HCT116 (cell line): ENCODE results near the gene ANXA6. TPM values are rescaled to one million over a fixed set of nuclear protein-coding genes. Genes with fewer than 3 reads are reported as not detected.

Source experiments
- ATAC-seq: fragments of 200-7000 bp; cut with Tn5 transposase; 2 replicates; pipeline ENCODE4 v1.9.1; 2020; ENCODE audit warnings: mild to moderate bottlenecking, moderate library complexity
- BruUV-seq: library from RNA; stranded (reverse); fragments of 400-500 nt; replicated peaks from 2 replicates; lab custom pipeline; 2021; lab: Mats Ljungman, UMichigan
- CTCF ChIA-PET: fragments of 300-600 bp; sonication (Branson Sonifier 250); formaldehyde crosslinking; loops from one replicate; lab custom pipeline; 2021; ENCODE audit warnings: antibody characterized with exemption; lab: Charles Lee
- POLR2A ChIA-PET: fragments of 300-600, 350-600 bp; sonication (Branson Sonifier 250); formaldehyde crosslinking; loops from one replicate; lab custom pipeline; 2021; ENCODE audit warnings: antibody characterized with exemption; lab: Charles Lee
- RAD21 ChIA-PET, 2 experiments: fragments of 300-600 bp; sonication (Branson Sonifier 250); formaldehyde crosslinking; loops; one replicate each; lab custom pipeline; 2023; ENCODE audit warnings: low total read pairs in 2 of 2; ENCODE audit not compliant: uncharacterized antibody in 2 of 2, unreplicated experiment in 2 of 2, low non-redundant PET in 1 of 2; lab: Charles Lee
- DNase-seq: peaks from one replicate; pipeline ENCODE4 v3.0.0-alpha.2; 2010; ENCODE audit warnings: low read depth, low spot score
- H2AFZ ChIP-seq: fragments of 200-600 bp; shearing (Covaris generic), sonication (generic); 2 replicates; pipeline ENCODE4 v1.6.1; 2017; ENCODE audit warnings: low read depth, mixed run types, mixed read lengths, antibody characterized with exemption, low read length; ENCODE audit not compliant: poor library complexity, severe bottlenecking
- H3K27ac ChIP-seq: 2 replicates; pipeline ENCODE4 v1.5.1; 2012; ENCODE audit warnings: low read depth, low read length
- H3K27me3 ChIP-seq: fragments of 200-600 bp; sonication (generic); 2 replicates; pipeline ENCODE4 v1.6.1; 2016; ENCODE audit warnings: mixed run types, low read length, mixed read lengths; ENCODE audit not compliant: insufficient read depth
- H3K36me3 ChIP-seq, 2 experiments: fragments of 200-500 bp in 1 of 2; fragments of 200-600 bp in 1 of 2; sonication (Bioruptor generic) in 1 of 2; sonication (generic) in 1 of 2; 2 replicates each; pipeline versions ENCODE4 v1.5.1 to v1.6.1; 2014 to 2016; ENCODE audit warnings: low read length in 2 of 2, inconsistent platforms in 1 of 2, mixed read lengths in 1 of 2, mixed run types in 1 of 2; ENCODE audit not compliant: insufficient read depth in 2 of 2, control insufficient read depth in 1 of 2
- H3K4me1 ChIP-seq, 2 experiments: fragments of 200-600 bp in 1 of 2; sonication (generic) in 1 of 2; 2 replicates each; pipeline versions ENCODE4 v1.5.1 to v1.6.1; 2012 to 2017; ENCODE audit warnings: low read length in 2 of 2, inconsistent platforms in 1 of 2, mild to moderate bottlenecking in 1 of 2, mixed read lengths in 1 of 2, mixed run types in 1 of 2, moderate library complexity in 1 of 2; ENCODE audit not compliant: insufficient read depth in 2 of 2, control insufficient read depth in 1 of 2
- H3K4me2 ChIP-seq: fragments of 200-600 bp; sonication (generic); 2 replicates; pipeline ENCODE4 v1.6.1; 2017; ENCODE audit warnings: mixed run types, low read length, mixed read lengths
- H3K4me3 ChIP-seq, 2 experiments: fragments of 200-600 bp in 1 of 2; sonication (generic) in 1 of 2; replicated peaks in 1 of 2; 2 replicates each; pipeline ENCODE4 v1.5.1; 2011 to 2016; ENCODE audit warnings: low read length in 2 of 2, control low read depth in 1 of 2, low read depth in 1 of 2, mild to moderate bottlenecking in 1 of 2, mixed read lengths in 1 of 2, mixed run types in 1 of 2
- H3K79me2 ChIP-seq: fragments of 200-600 bp; sonication (generic); 2 replicates; pipeline ENCODE4 v1.6.1; 2017; ENCODE audit warnings: mild to moderate bottlenecking, mixed run types, low read length, moderate library complexity, mixed read lengths; ENCODE audit not compliant: insufficient read depth
- H3K9ac ChIP-seq: fragments of 200-600 bp; sonication (generic); 2 replicates; pipeline ENCODE4 v1.6.1; 2016; ENCODE audit warnings: low read length, mixed read lengths
- H3K9me2 ChIP-seq: fragments of 200-600 bp; sonication (generic), shearing (Covaris generic); 2 replicates; pipeline ENCODE4 v1.6.1; 2017; ENCODE audit warnings: mixed run types, mild to moderate bottlenecking, moderate library complexity; ENCODE audit not compliant: insufficient read depth
- H3K9me3 ChIP-seq, 2 experiments: fragments of 200-500 bp in 1 of 2; fragments of 200-600 bp in 1 of 2; sonication (Bioruptor generic) in 1 of 2; sonication (generic) in 1 of 2; 2 replicates each; pipeline ENCODE4 v1.6.1; 2014 to 2017; ENCODE audit warnings: low read length in 2 of 2, mixed read lengths in 2 of 2, inconsistent platforms in 1 of 2, low read depth in 1 of 2, mild to moderate bottlenecking in 1 of 2, mixed run types in 1 of 2, moderate library complexity in 1 of 2; ENCODE audit not compliant: control insufficient read depth in 1 of 2, insufficient read depth in 1 of 2
- H4K20me1 ChIP-seq: fragments of 200-600 bp; sonication (generic), shearing (Covaris generic); 2 replicates; pipeline ENCODE4 v1.6.1; 2017; ENCODE audit warnings: mixed run types, mild to moderate bottlenecking, moderate library complexity; ENCODE audit not compliant: insufficient read depth
- CBX3 ChIP-seq: IDR thresholded peaks from 2 replicates; pipeline ENCODE4 v1.6.1; 2012; ENCODE audit warnings: low read depth
- EGR1 ChIP-seq: IDR thresholded peaks from 2 replicates; pipeline ENCODE4 v1.6.1; 2012; ENCODE audit warnings: low read depth
- ELF1 ChIP-seq: IDR thresholded peaks from 2 replicates; pipeline ENCODE4 v1.6.1; 2012; ENCODE audit warnings: low read depth, borderline replicate concordance
- EZH2 ChIP-seq: fragments of 200-600 bp; sonication (generic); IDR thresholded peaks from 2 replicates; pipeline ENCODE4 v1.6.1; 2017; ENCODE audit warnings: antibody characterized with exemption, mixed run types
- EZH2phosphoT487 ChIP-seq: fragments of 200-600 bp; IDR thresholded peaks from 2 replicates; pipeline ENCODE4 v1.6.1; 2018; ENCODE audit warnings: antibody characterized with exemption, borderline replicate concordance
- POLR2A ChIP-seq: IDR thresholded peaks from 2 replicates; pipeline ENCODE4 v1.7.0; 2011; ENCODE audit warnings: borderline replicate concordance; ENCODE audit not compliant: insufficient read depth, insufficient read length; ENCODE audit errors: extremely low read depth
- POLR2AphosphoS5 ChIP-seq: IDR thresholded peaks from 2 replicates; pipeline ENCODE4 v1.6.1; 2011; ENCODE audit warnings: mild to moderate bottlenecking, low read depth, low read length, moderate library complexity
- SIN3A ChIP-seq: IDR thresholded peaks from 2 replicates; pipeline ENCODE4 v1.6.1; 2012; ENCODE audit warnings: low read depth
- SRF ChIP-seq: IDR thresholded peaks from 2 replicates; pipeline ENCODE4 v1.6.1; 2012; ENCODE audit warnings: low read depth
- TCF7L2 ChIP-seq: IDR thresholded peaks from 2 replicates; pipeline ENCODE4 v1.7.0; 2011; ENCODE audit warnings: borderline replicate concordance, inconsistent platforms; ENCODE audit not compliant: insufficient read depth, insufficient read length; ENCODE audit errors: extremely low read depth
- YY1 ChIP-seq: IDR thresholded peaks from 2 replicates; pipeline ENCODE4 v1.6.1; 2011; ENCODE audit warnings: low read length, low read depth, moderate library complexity, mild to moderate bottlenecking; ENCODE audit not compliant: insufficient replicate concordance; ENCODE audit errors: extremely low read depth
- intact Hi-C: fragments of 100-400 bp; cut with micrococcal nuclease; formaldehyde crosslinking; loops from 2 replicates; pipeline ENCODE4 v1.10.0; 2022
- total RNA-seq: library from RNA; stranded (reverse); gene quantifications from one replicate; pipeline ENCODE4 v1.2.1, GENCODE V29; 2021; ENCODE audit not compliant: unreplicated experiment
- TF ChIP-seq, protein P1 (sequence below): IDR thresholded peaks from 2 replicates; pipeline ENCODE4 v1.6.1; 2011; ENCODE audit warnings: mild to moderate bottlenecking, low read length, moderate library complexity; ENCODE audit not compliant: insufficient replicate concordance; ENCODE audit errors: extremely low read depth
- TF ChIP-seq, protein P2 (sequence below): IDR thresholded peaks from 2 replicates; pipeline ENCODE4 v1.6.1; 2012; ENCODE audit warnings: low read depth
- TF ChIP-seq, protein P3 (sequence below): IDR thresholded peaks from 2 replicates; pipeline ENCODE4 v1.6.1; 2012
- TF ChIP-seq, protein P4 (sequence below): IDR thresholded peaks from 2 replicates; pipeline ENCODE4 v1.6.1; 2012
- TF ChIP-seq, protein P5 (sequence below), 3 experiments: fragments of 200-600 bp in 1 of 3; sonication (generic) in 1 of 3; IDR thresholded peaks in 2 of 3; conservative IDR thresholded peaks in 1 of 3; 2 replicates each; pipeline ENCODE4 v1.5.1; 2012 to 2017; ENCODE audit warnings: low read depth in 2 of 3, low read length in 2 of 3, antibody characterized with exemption in 1 of 3, borderline replicate concordance in 1 of 3, control low read depth in 1 of 3, mild to moderate bottlenecking in 1 of 3, mixed read lengths in 1 of 3, mixed run types in 1 of 3, moderate library complexity in 1 of 3; ENCODE audit not compliant: insufficient read depth in 1 of 3

The ANXA6 gene
- total RNA-seq, 1 experiment from 2014 or later: 71.9 TPM

GRCh38 chr5:151106043-151106442 lies 51.5 kb downstream of the ANXA6 start:
- no peaks in the 10 kb centered on the region for H3K9me2 ChIP-seq
- no peaks in the 10 kb centered on the region for H4K20me1 ChIP-seq
- no peak overlapping the region for H2AFZ ChIP-seq
- POLR2A ChIA-PET: no interaction called here
- RAD21 ChIA-PET: no interaction called here
- no peak for ATAC-seq
- no TSS peak for BruUV-seq
- no peak for DNase-seq
- no peaks in the 10 kb centered on the region for H3K9me3 ChIP-seq
- no peak overlapping the region for H3K4me2 ChIP-seq
- no peak overlapping the region for H3K9ac ChIP-seq
- no peaks in the 10 kb centered on the region for H3K4me1 ChIP-seq
- CTCF ChIA-PET: interaction anchor here (1.5 kb wide), 1 partner anchor 9 kb away, joined by 4 read pairs; no protein-coding TSS in a partner anchor
- no peak overlapping the region for H3K4me3 ChIP-seq
- peaks cover 0 to 12% of the 10 kb centered on the region in 2 experiments; a peak in 2 of 4 replicates for H3K36me3 ChIP-seq
- intact Hi-C loops: no loop called here
- no peaks in the 10 kb centered on the region for H3K79me2 ChIP-seq
- no peak overlapping the region for H3K27ac ChIP-seq
- no peaks in the 10 kb centered on the region for H3K27me3 ChIP-seq
- TF ChIP-seq EGR1 (no peak), ELF1 (no peak), CBX3 (no peak), EZH2 (no peak), TCF7L2 (no peak), YY1 (no peak), SRF (no peak), POLR2AphosphoS5 (no peak), POLR2A (no peak), EZH2phosphoT487 (no peak), SIN3A (no peak)
- TF ChIP-seq, protein P1, sequence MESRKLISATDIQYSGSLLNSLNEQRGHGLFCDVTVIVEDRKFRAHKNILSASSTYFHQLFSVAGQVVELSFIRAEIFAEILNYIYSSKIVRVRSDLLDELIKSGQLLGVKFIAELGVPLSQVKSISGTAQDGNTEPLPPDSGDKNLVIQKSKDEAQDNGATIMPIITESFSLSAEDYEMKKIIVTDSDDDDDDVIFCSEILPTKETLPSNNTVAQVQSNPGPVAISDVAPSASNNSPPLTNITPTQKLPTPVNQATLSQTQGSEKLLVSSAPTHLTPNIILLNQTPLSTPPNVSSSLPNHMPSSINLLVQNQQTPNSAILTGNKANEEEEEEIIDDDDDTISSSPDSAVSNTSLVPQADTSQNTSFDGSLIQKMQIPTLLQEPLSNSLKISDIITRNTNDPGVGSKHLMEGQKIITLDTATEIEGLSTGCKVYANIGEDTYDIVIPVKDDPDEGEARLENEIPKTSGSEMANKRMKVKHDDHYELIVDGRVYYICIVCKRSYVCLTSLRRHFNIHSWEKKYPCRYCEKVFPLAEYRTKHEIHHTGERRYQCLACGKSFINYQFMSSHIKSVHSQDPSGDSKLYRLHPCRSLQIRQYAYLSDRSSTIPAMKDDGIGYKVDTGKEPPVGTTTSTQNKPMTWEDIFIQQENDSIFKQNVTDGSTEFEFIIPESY: no peak
- TF ChIP-seq, protein P2, sequence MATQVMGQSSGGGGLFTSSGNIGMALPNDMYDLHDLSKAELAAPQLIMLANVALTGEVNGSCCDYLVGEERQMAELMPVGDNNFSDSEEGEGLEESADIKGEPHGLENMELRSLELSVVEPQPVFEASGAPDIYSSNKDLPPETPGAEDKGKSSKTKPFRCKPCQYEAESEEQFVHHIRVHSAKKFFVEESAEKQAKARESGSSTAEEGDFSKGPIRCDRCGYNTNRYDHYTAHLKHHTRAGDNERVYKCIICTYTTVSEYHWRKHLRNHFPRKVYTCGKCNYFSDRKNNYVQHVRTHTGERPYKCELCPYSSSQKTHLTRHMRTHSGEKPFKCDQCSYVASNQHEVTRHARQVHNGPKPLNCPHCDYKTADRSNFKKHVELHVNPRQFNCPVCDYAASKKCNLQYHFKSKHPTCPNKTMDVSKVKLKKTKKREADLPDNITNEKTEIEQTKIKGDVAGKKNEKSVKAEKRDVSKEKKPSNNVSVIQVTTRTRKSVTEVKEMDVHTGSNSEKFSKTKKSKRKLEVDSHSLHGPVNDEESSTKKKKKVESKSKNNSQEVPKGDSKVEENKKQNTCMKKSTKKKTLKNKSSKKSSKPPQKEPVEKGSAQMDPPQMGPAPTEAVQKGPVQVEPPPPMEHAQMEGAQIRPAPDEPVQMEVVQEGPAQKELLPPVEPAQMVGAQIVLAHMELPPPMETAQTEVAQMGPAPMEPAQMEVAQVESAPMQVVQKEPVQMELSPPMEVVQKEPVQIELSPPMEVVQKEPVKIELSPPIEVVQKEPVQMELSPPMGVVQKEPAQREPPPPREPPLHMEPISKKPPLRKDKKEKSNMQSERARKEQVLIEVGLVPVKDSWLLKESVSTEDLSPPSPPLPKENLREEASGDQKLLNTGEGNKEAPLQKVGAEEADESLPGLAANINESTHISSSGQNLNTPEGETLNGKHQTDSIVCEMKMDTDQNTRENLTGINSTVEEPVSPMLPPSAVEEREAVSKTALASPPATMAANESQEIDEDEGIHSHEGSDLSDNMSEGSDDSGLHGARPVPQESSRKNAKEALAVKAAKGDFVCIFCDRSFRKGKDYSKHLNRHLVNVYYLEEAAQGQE: no peak
- TF ChIP-seq, protein P3, sequence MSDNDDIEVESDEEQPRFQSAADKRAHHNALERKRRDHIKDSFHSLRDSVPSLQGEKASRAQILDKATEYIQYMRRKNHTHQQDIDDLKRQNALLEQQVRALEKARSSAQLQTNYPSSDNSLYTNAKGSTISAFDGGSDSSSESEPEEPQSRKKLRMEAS: no peak
- TF ChIP-seq, protein P4, sequence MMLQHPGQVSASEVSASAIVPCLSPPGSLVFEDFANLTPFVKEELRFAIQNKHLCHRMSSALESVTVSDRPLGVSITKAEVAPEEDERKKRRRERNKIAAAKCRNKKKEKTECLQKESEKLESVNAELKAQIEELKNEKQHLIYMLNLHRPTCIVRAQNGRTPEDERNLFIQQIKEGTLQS: no peak
- TF ChIP-seq, protein P5, sequence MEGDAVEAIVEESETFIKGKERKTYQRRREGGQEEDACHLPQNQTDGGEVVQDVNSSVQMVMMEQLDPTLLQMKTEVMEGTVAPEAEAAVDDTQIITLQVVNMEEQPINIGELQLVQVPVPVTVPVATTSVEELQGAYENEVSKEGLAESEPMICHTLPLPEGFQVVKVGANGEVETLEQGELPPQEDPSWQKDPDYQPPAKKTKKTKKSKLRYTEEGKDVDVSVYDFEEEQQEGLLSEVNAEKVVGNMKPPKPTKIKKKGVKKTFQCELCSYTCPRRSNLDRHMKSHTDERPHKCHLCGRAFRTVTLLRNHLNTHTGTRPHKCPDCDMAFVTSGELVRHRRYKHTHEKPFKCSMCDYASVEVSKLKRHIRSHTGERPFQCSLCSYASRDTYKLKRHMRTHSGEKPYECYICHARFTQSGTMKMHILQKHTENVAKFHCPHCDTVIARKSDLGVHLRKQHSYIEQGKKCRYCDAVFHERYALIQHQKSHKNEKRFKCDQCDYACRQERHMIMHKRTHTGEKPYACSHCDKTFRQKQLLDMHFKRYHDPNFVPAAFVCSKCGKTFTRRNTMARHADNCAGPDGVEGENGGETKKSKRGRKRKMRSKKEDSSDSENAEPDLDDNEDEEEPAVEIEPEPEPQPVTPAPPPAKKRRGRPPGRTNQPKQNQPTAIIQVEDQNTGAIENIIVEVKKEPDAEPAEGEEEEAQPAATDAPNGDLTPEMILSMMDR (IDR thresholded peaks at IDR 0.05 in 2 of 3, conservative IDR thresholded peaks at IDR 0.05 in 1 of 3; ENCODE audit: borderline replicate concordance in 1 of 3, insufficient read depth in 1 of 3, low read depth in 2 of 3, low read length in 2 of 3): no peak
